Liver (tissue), 2 donors: ENCODE data around the gene BRICD5.

Experiments
- REST ChIP-seq: IDR thresholded peaks from 2 replicates; pipeline ENCODE4 v1.6.1; 2016; ENCODE audit warnings: antibody characterized with exemption, mild to moderate bottlenecking
- ZBTB33 ChIP-seq: IDR thresholded peaks from 2 replicates; pipeline ENCODE4 v1.6.1; 2016; ENCODE audit warnings: antibody characterized with exemption
- TF ChIP-seq, protein P1 (sequence below): fragments of 150-350 bp; IDR thresholded peaks from 2 replicates; pipeline ENCODE4 v1.5.1; 2017; ENCODE audit warnings: improper control_type of control experiment, low read depth, low read length; ENCODE audit not compliant: missing input control
- donor health status: healthy.

DNA sequence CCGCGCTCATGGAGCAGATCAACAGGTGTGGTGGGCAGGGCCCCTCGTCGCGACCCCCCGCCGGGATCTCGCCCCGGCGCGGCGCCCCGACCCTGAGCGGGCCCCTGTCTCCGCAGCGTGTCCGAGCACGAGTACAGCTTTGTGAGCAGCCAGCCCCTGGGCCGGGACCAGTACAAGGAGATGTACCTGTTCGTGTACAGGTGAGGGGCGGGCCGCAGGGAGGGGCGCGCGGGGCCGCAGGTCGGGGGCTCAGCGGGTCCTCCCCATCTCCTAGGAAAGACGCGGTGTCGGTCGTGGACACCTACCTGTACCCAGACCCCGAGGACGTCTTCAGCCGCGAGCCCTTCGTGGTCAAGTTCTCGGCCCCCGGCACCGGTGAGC, 26.4 kb upstream of the BRICD5 start:
- TF ChIP-seq REST: no peak
- TF ChIP-seq, protein P1, sequence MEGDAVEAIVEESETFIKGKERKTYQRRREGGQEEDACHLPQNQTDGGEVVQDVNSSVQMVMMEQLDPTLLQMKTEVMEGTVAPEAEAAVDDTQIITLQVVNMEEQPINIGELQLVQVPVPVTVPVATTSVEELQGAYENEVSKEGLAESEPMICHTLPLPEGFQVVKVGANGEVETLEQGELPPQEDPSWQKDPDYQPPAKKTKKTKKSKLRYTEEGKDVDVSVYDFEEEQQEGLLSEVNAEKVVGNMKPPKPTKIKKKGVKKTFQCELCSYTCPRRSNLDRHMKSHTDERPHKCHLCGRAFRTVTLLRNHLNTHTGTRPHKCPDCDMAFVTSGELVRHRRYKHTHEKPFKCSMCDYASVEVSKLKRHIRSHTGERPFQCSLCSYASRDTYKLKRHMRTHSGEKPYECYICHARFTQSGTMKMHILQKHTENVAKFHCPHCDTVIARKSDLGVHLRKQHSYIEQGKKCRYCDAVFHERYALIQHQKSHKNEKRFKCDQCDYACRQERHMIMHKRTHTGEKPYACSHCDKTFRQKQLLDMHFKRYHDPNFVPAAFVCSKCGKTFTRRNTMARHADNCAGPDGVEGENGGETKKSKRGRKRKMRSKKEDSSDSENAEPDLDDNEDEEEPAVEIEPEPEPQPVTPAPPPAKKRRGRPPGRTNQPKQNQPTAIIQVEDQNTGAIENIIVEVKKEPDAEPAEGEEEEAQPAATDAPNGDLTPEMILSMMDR: no peak
- no peak for TF ChIP-seq ZBTB33
